ENCODE measurements around the gene SURF1.
"Not testable (repeated sequence)": the region's sequence is repeated elsewhere in the genome, so short reads cannot be mapped to it uniquely, and the experiment has no call there.

The SURF1 gene

DNA sequence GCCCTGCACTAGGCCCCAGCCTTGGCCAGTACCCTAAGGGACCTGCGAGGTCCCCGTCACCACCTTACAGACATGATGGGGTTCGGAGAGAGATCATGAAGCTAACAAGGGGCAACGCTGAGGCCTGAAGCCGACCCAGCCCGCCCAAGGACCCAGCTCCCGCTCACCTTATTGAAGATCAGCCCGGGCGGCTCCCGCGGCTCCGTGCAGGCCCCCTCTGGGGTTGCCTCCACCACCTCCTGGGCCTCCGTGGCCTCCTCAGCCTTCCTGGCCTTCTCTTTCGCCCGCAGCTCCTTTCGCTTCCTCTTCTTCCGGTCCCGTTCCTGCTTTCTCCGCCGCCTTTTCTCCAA is 23.9 kb downstream of the SURF1 start:
- Histone ChIP-seq H3K36me3 (ENCODE audit: low read depth) (peaks cover 44% of the 10 kb centered on the region), H3K4me1 (ENCODE audit: insufficient read depth, poor library complexity, severe bottlenecking) (no peaks in the 10 kb centered on the region), H3K4me3 (ENCODE audit: severe bottlenecking) (no peak overlapping the region), H3K27me3 (ENCODE audit: insufficient read depth, poor library complexity, severe bottlenecking) (no peaks in the 10 kb centered on the region), H3K27ac (ENCODE audit: poor library complexity, severe bottlenecking) (no peak overlapping the region), H3K9me3 (ENCODE audit: severe bottlenecking) (no peaks in the 10 kb centered on the region)
- TF ChIP-seq, protein P1, sequence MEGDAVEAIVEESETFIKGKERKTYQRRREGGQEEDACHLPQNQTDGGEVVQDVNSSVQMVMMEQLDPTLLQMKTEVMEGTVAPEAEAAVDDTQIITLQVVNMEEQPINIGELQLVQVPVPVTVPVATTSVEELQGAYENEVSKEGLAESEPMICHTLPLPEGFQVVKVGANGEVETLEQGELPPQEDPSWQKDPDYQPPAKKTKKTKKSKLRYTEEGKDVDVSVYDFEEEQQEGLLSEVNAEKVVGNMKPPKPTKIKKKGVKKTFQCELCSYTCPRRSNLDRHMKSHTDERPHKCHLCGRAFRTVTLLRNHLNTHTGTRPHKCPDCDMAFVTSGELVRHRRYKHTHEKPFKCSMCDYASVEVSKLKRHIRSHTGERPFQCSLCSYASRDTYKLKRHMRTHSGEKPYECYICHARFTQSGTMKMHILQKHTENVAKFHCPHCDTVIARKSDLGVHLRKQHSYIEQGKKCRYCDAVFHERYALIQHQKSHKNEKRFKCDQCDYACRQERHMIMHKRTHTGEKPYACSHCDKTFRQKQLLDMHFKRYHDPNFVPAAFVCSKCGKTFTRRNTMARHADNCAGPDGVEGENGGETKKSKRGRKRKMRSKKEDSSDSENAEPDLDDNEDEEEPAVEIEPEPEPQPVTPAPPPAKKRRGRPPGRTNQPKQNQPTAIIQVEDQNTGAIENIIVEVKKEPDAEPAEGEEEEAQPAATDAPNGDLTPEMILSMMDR (IDR thresholded peaks at IDR 0.05; ENCODE audit: poor library complexity, severe bottlenecking), result no peak
- ATAC-seq (ENCODE audit: low read depth) (no peak), DNase-seq (ENCODE audit: low spot score) (no peak)

DNA sequence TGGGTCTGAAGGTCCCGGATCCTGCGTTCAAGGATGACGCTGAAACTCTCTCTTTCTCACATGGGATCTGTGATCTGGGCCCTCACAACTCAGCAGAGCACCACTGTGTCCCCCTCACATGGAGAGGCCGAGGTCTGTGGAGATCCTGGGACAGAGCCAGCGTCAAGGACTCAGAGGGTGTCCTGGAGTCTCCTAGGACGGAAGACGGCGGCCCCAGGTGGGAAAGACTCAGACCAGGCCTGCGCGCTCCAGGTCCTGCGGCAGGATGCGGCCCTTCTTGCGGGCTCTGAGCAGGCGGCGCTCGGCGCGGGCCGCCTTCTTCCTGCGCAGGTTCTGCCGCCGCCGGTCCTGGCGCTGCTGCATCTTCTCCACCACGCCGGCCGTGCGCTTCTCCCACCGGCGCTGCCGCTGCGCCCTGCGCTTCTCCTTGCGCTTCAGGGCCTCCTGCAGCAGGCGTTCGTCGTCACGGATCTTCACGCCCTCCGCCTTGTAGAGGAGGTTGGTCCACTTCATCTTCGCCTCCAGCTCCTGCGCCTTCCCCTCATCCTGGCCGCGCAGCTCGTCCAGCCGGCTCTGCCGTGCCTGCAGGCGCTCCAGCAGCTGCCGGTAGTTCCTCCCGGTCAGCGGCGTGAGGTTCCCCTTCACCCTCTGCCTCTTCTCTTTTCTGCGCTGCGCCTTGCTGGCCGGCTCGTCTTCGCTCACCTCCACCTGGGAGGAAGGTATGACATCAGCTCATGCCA is 24.5 kb downstream of the SURF1 start:
- peaks cover 44% of the 10 kb centered on the region for H3K36me3 ChIP-seq (ENCODE audit: low read depth)
- no peaks in the 10 kb centered on the region for H3K4me1 ChIP-seq (ENCODE audit: insufficient read depth, poor library complexity, severe bottlenecking)

DNA sequence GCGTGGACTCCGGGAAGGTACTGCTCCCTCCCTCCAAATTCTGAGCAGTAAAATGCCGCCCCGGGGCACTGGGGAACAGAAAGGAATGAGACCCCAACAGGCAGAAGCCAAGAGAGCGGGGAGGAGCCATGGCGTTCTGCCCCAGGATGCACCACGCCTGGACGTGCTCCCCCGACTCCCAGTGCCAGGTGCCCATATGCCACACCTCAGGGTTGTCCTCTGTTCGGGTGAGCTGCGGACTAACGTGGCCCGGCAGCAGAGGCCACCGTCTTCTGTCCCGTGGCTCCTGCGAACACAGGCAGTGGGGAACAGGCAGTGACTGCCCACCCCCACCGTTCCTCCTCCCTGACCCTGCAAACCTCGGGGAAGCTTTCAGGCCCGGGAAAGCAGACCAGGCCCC is 25.1 kb downstream of the SURF1 start:
- H3K27me3 ChIP-seq (ENCODE audit: insufficient read depth, poor library complexity, severe bottlenecking), result no peaks in the 10 kb centered on the region
- TF ChIP-seq, protein P1 (IDR thresholded peaks at IDR 0.05; ENCODE audit: poor library complexity, severe bottlenecking), result no peak
- no peak for ATAC-seq (ENCODE audit: low read depth)
- H3K4me1 ChIP-seq (ENCODE audit: insufficient read depth, poor library complexity, severe bottlenecking), result no peaks in the 10 kb centered on the region
- H3K27ac ChIP-seq (ENCODE audit: poor library complexity, severe bottlenecking), result no peak overlapping the region
- H3K4me3 ChIP-seq (ENCODE audit: severe bottlenecking), result no peak overlapping the region
- H3K36me3 ChIP-seq (ENCODE audit: low read depth), result peaks cover 44% of the 10 kb centered on the region
- no peaks in the 10 kb centered on the region for H3K9me3 ChIP-seq (ENCODE audit: severe bottlenecking)
- no peak for DNase-seq (ENCODE audit: low spot score)

More for the DNA sequence above, 24.5 kb downstream of the SURF1 start:
- no peak for ATAC-seq (ENCODE audit: low read depth)
- Histone ChIP-seq H3K27me3 (ENCODE audit: insufficient read depth, poor library complexity, severe bottlenecking) (no peaks in the 10 kb centered on the region), H3K4me3 (ENCODE audit: severe bottlenecking) (no peak overlapping the region), H3K9me3 (ENCODE audit: severe bottlenecking) (no peaks in the 10 kb centered on the region), H3K27ac (ENCODE audit: poor library complexity, severe bottlenecking) (no peak overlapping the region)
- TF ChIP-seq, protein P1 (IDR thresholded peaks at IDR 0.05; ENCODE audit: poor library complexity, severe bottlenecking), result no peak
- no peak for DNase-seq (ENCODE audit: low spot score)

DNA sequence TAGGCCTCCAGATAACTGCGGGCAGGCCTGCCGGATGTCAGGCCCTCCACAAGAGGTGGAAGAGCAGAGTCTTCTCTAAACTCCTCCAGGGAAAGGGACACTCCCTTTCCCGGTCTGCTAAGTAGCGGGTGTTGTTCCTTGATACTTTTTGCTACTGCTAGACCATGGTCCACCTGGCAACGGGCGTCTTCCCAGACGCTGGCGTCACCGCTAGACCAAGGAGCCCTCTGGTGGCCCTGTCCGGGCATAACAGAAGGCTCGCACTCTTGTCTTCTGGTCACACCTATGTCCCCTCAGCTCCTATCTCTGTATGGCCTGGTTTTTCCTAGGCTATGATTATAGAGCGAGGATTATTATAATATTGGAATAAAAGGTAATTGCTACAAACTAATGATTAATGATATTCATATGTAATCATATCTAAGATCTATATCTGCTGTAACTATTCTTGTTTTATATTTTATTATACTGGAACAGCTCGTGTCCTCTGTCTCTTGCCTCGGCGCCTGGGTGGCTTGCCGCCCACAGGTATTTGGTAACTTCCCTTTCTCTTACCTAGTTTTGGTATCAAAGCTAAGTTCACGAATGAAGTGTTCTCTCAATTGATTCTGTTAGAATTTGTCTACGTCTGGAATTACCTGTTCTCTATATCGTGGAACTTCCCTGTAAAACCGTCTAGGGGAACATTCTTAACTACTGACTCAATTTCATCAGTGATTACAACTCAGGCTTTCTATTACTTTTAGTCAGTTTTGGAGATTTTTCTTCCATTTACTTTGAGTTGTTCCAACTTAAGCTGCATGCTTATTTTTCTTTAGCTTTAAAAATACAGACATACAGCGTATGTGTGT is 26.8 kb downstream of the SURF1 start:
- not testable (repeated sequence) for H3K9me3 ChIP-seq (ENCODE audit: severe bottlenecking); H3K27ac ChIP-seq (ENCODE audit: poor library complexity, severe bottlenecking); H3K4me1 ChIP-seq (ENCODE audit: insufficient read depth, poor library complexity, severe bottlenecking); H3K27me3 ChIP-seq (ENCODE audit: insufficient read depth, poor library complexity, severe bottlenecking); DNase-seq (ENCODE audit: low spot score); H3K4me3 ChIP-seq (ENCODE audit: severe bottlenecking)
- TF ChIP-seq, protein P1 (IDR thresholded peaks at IDR 0.05; ENCODE audit: poor library complexity, severe bottlenecking), result peak; percentile 79
- ATAC-seq (ENCODE audit: low read depth), result peak; percentile 55; the same call in 2 of the 3 replicates
- H3K36me3 ChIP-seq (ENCODE audit: low read depth), result peaks cover 39% of the 10 kb centered on the region
